Measurements from ENCODE around the gene SCMH1.

Gene SCMH1

GRCh38 chr1:41009466-41009865 lies 232.6 kb downstream of the SCMH1 start:
- H3K27me3 ChIP-seq (ENCODE audit: insufficient read depth, low read depth, severe bottlenecking): no peaks in the 10 kb centered on the region
- TF ChIP-seq, protein P1, sequence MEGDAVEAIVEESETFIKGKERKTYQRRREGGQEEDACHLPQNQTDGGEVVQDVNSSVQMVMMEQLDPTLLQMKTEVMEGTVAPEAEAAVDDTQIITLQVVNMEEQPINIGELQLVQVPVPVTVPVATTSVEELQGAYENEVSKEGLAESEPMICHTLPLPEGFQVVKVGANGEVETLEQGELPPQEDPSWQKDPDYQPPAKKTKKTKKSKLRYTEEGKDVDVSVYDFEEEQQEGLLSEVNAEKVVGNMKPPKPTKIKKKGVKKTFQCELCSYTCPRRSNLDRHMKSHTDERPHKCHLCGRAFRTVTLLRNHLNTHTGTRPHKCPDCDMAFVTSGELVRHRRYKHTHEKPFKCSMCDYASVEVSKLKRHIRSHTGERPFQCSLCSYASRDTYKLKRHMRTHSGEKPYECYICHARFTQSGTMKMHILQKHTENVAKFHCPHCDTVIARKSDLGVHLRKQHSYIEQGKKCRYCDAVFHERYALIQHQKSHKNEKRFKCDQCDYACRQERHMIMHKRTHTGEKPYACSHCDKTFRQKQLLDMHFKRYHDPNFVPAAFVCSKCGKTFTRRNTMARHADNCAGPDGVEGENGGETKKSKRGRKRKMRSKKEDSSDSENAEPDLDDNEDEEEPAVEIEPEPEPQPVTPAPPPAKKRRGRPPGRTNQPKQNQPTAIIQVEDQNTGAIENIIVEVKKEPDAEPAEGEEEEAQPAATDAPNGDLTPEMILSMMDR (IDR thresholded peaks at IDR 0.05; ENCODE audit: low read depth, low read length): no peak
- peaks cover 95% of the 10 kb centered on the region for H3K36me3 ChIP-seq
- DNase-seq: no peak
- no peaks in the 10 kb centered on the region for H3K9me3 ChIP-seq (ENCODE audit: severe bottlenecking)
- no peak overlapping the region for H3K27ac ChIP-seq
- H3K4me3 ChIP-seq (ENCODE audit: low read depth, low read length): no peak overlapping the region

- TF ChIP-seq, protein P1 (IDR thresholded peaks at IDR 0.05; ENCODE audit: low read depth, low read length): no peak
- H3K27me3 ChIP-seq (ENCODE audit: insufficient read depth, low read depth, severe bottlenecking): no peaks in the 10 kb centered on the region
- H3K9me3 ChIP-seq (ENCODE audit: severe bottlenecking): no peaks in the 10 kb centered on the region
- DNase-seq: no peak
- no peak overlapping the region for H3K4me3 ChIP-seq (ENCODE audit: low read depth, low read length)
- H3K27ac ChIP-seq: no peak overlapping the region
- peaks cover 100% of the 10 kb centered on the region for H3K36me3 ChIP-seq
Observed at GRCh38 chr1:41006942-41007865, 234.9 kb downstream of the SCMH1 start.

DNA sequence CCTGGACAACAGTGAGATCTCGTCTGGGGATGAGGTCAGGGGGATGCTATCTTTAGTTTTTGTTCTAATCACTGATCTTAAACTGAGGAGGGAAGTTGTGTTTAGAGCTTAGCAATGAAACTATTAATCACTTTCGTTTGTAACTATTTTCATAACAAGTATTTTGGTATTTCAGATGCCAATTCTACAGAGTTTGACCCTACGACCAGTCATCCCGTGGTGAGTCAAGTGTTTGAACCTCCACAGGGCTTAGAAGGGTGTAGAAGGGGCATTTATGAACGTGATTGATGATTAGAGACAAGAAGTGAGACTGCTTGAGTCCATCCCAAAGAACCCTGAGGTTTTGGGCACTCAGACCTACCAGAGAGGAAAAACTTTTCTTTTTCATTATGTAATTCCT lies 236.2 kb downstream of the SCMH1 start:
- H3K9me3 ChIP-seq (ENCODE audit: severe bottlenecking): no peaks in the 10 kb centered on the region
- DNase-seq: no peak
- no peak overlapping the region for H3K27ac ChIP-seq
- no peaks in the 10 kb centered on the region for H3K27me3 ChIP-seq (ENCODE audit: insufficient read depth, low read depth, severe bottlenecking)
- H3K4me3 ChIP-seq (ENCODE audit: low read depth, low read length): no peak overlapping the region
- peaks cover 100% of the 10 kb centered on the region for H3K36me3 ChIP-seq
- TF ChIP-seq, protein P1 (IDR thresholded peaks at IDR 0.05; ENCODE audit: low read depth, low read length): no peak

GRCh38 chr1:41003640-41004220 lies 238.4 kb downstream of the SCMH1 start:
- peak; percentile 43 for DNase-seq
- no peak overlapping the region for H3K4me3 ChIP-seq (ENCODE audit: low read depth, low read length)
- no peak overlapping the region for H3K27ac ChIP-seq
- peaks cover 100% of the 10 kb centered on the region for H3K36me3 ChIP-seq
- TF ChIP-seq, protein P1 (IDR thresholded peaks at IDR 0.05; ENCODE audit: low read depth, low read length): peak; percentile 50
- no peaks in the 10 kb centered on the region for H3K27me3 ChIP-seq (ENCODE audit: insufficient read depth, low read depth, severe bottlenecking)
- H3K9me3 ChIP-seq (ENCODE audit: severe bottlenecking): no peaks in the 10 kb centered on the region

DNA sequence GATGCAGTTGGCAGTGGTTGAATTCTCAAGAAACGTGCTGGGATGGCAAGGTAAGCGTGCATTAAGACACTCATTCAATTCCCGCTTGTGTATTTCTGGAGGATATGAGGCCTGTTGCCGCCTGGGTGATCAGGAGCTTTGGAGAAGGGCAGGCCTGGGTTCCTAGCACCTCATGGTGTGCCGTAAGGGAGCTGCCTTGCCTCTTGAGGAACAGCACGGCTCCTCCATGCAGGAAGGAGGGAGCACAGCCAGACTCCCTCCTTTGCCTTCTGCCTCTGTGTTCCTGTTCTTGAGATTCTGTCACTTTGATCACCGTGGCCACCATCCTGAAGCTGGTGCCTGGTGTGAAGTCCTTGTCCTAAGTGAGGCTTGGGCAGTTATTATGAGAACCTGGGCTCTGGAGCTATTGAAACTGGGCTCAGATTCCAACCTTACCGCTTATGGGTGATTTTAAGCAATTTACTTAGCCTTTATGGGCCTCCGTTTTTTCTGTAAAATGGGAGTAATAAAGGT lies 238.9 kb downstream of the SCMH1 start:
- Histone ChIP-seq H3K4me3 (ENCODE audit: low read depth, low read length) (no peak overlapping the region), H3K27me3 (ENCODE audit: insufficient read depth, low read depth, severe bottlenecking) (no peaks in the 10 kb centered on the region), H3K36me3 (peaks cover 99% of the 10 kb centered on the region), H3K27ac (no peak overlapping the region), H3K9me3 (ENCODE audit: severe bottlenecking) (no peaks in the 10 kb centered on the region)
- no peak for DNase-seq
- TF ChIP-seq, protein P1 (IDR thresholded peaks at IDR 0.05; ENCODE audit: low read depth, low read length): no peak
